Esophagus muscularis mucosa (tissue), 4 donors: ENCODE results near the gene FNTB. TPM values are rescaled to one million over a fixed set of nuclear protein-coding genes. Genes with fewer than 3 reads are reported as not detected.

Source experiments
- DNase-seq: peaks from one replicate; pipeline ENCODE4 v3.0.0-alpha.2; 2017; ENCODE audit errors: extremely low spot score
- H3K27ac ChIP-seq, 4 donors: fragments of 200-600 bp; sonication (generic); replicated peaks in 1 of 4; 1 replicate in 3 of 4; 2 replicates in 1 of 4; pipeline ENCODE4 v1.5.1; 2016 to 2019; ENCODE audit warnings: mild to moderate bottlenecking in 1 of 4
- H3K27me3 ChIP-seq, 4 donors: fragments of 200-600 bp; sonication (generic); one replicate each; pipeline versions ENCODE4 v1.5.1 to v1.6.0; 2016 to 2019
- H3K36me3 ChIP-seq, 4 donors: fragments of 200-600 bp; sonication (generic); one replicate each; pipeline ENCODE4 v1.5.1; 2016 to 2019
- H3K4me1 ChIP-seq, 4 donors: fragments of 200-600 bp; sonication (generic); one replicate each; pipeline ENCODE4 v1.5.1; 2016 to 2019
- H3K4me3 ChIP-seq, 4 donors: fragments of 200-600 bp; sonication (generic); 1 replicate in 2 of 4; 2 replicates in 2 of 4; pipeline ENCODE4 v1.5.1; 2016 to 2019; ENCODE audit warnings: mild to moderate bottlenecking in 4 of 4, moderate library complexity in 1 of 4
- H3K9me3 ChIP-seq, 4 donors: fragments of 200-600 bp; sonication (generic); 1 replicate in 3 of 4; 2 replicates in 1 of 4; pipeline ENCODE4 v1.5.1; 2016 to 2019
- CTCF ChIP-seq, 3 experiments: fragments of 200-600 bp in 2 of 3; fragments of 450-650 bp in 1 of 3; sonication (generic) in 2 of 3; IDR thresholded peaks; one replicate each; pipeline ENCODE4 v1.5.1; 2017 to 2019; ENCODE audit warnings: antibody characterized with exemption in 3 of 3, mild to moderate bottlenecking in 2 of 3, moderate library complexity in 1 of 3
- EP300 ChIP-seq: sonication (generic); formaldehyde crosslinking; IDR thresholded peaks from one replicate; pipeline ENCODE4 v1.6.1; 2017; ENCODE audit warnings: antibody characterized with exemption
- POLR2A ChIP-seq: fragments of 450-650 bp; IDR thresholded peaks from one replicate; pipeline ENCODE4 v1.6.1; 2017; ENCODE audit warnings: antibody characterized with exemption, moderate library complexity, mild to moderate bottlenecking, low read depth
- POLR2AphosphoS5 ChIP-seq, 2 donors: sonication (generic); formaldehyde crosslinking; IDR thresholded peaks; one replicate each; pipeline ENCODE4 v1.6.1; 2017; ENCODE audit warnings: antibody characterized with exemption in 2 of 2
- WGBS: methylation state at CpG from one replicate; pipeline ENCODE4 v1.1.5; 2018; 5-methylcytosine and 5-hydroxymethylcytosine counted together
- intact Hi-C: fragments of 100-400 bp; cut with DNase I; formaldehyde crosslinking; loops from one replicate; pipeline ENCODE4 v1.15.1; 2023
- total RNA-seq, 4 donors: library from RNA; depleted of rRNA; stranded (reverse); fragments of >200 nt; gene quantifications; one replicate each; pipeline versions ENCODE4 v1.1.0 to v1.2.1, GENCODE V29; 2016

The FNTB gene
- total RNA-seq, 4 donors from 2014 or later, result 10.3 to 20.7 (median 15.5) TPM

- intact Hi-C loops, result no loop called here
- Histone ChIP-seq H3K4me3 (no peak overlapping the region), H3K36me3 (peaks cover 4 to 52% (median 20%) of the 10 kb centered on the region in 4 donors), H3K27me3 (no peaks in the 10 kb centered on the region), H3K4me1 (peaks cover 12 to 15% (median 13%) of the 10 kb centered on the region in 4 donors), H3K9me3 (no peaks in the 10 kb centered on the region), H3K27ac (no peak overlapping the region)
- DNase-seq, result no peak
- no peak for TF ChIP-seq POLR2A
- no peak for TF ChIP-seq POLR2AphosphoS5 (IDR thresholded peaks at IDR 0.05)
- TF ChIP-seq CTCF (IDR thresholded peaks at IDR 0.05), result no peak
- no peak for TF ChIP-seq EP300
- 93% methylated on average over 3 of the region's 3 CpGs for WGBS
Observed at GRCh38 chr14:65033181-65033580, 46.5 kb downstream of the FNTB start.

GRCh38 chr14:65034021-65034420 lies 47.3 kb downstream of the FNTB start:
- Histone ChIP-seq H3K27ac (no peak overlapping the region), H3K27me3 (no peaks in the 10 kb centered on the region), H3K36me3 (peaks cover 4 to 44% (median 17%) of the 10 kb centered on the region in 4 donors), H3K9me3 (no peaks in the 10 kb centered on the region), H3K4me1 (peaks cover 12 to 15% (median 13%) of the 10 kb centered on the region in 4 donors), H3K4me3 (no peak overlapping the region)
- no peak for TF ChIP-seq CTCF (IDR thresholded peaks at IDR 0.05)
- TF ChIP-seq POLR2AphosphoS5 (IDR thresholded peaks at IDR 0.05), result no peak
- no peak for TF ChIP-seq POLR2A
- TF ChIP-seq EP300, result no peak
- DNase-seq, result no peak
- WGBS, result 87% methylated on average over 4 of the region's 4 CpGs
- intact Hi-C loops, result no loop called here

GRCh38 chr14:65035049-65035448 lies 48.4 kb downstream of the FNTB start:
- DNase-seq, result no peak
- H3K4me3 ChIP-seq, result no peak overlapping the region
- TF ChIP-seq CTCF (IDR thresholded peaks at IDR 0.05) (no peak), POLR2A (no peak), EP300 (no peak), POLR2AphosphoS5 (IDR thresholded peaks at IDR 0.05) (no peak)
- peak overlapping the region in 3 of 4 donors; percentile 25 to 56 (median 25) for H3K27ac ChIP-seq
- peaks cover 12 to 15% (median 13%) of the 10 kb centered on the region in 4 donors for H3K4me1 ChIP-seq
- intact Hi-C loops, result no loop called here
- no peaks in the 10 kb centered on the region for H3K9me3 ChIP-seq
- H3K36me3 ChIP-seq, result peaks cover 4 to 38% (median 14%) of the 10 kb centered on the region in 4 donors
- H3K27me3 ChIP-seq, result no peaks in the 10 kb centered on the region
- WGBS, result 37% methylated on average over 4 of the region's 4 CpGs

- WGBS, result 91% methylated on average over 2 of the region's 2 CpGs
- no peaks in the 10 kb centered on the region for H3K27me3 ChIP-seq
- no peak overlapping the region for H3K4me3 ChIP-seq
- TF ChIP-seq POLR2AphosphoS5 (IDR thresholded peaks at IDR 0.05), result no peak
- no peak for TF ChIP-seq EP300
- no peak for TF ChIP-seq CTCF (IDR thresholded peaks at IDR 0.05)
- no peak for TF ChIP-seq POLR2A
- peaks cover 12 to 33% (median 20%) of the 10 kb centered on the region in 4 donors for H3K36me3 ChIP-seq
- no peaks in the 10 kb centered on the region for H3K9me3 ChIP-seq
- H3K27ac ChIP-seq, result no peak overlapping the region
- intact Hi-C loops, result no loop called here
- no peak for DNase-seq
- H3K4me1 ChIP-seq, result peaks cover 12 to 15% (median 13%) of the 10 kb centered on the region in 4 donors
Observed at GRCh38 chr14:65038966-65039365, 52.3 kb downstream of the FNTB start.

- DNase-seq, result no peak
Observed at GRCh38 chr14:65040666-65041433, 54.2 kb downstream of the FNTB start.

More at GRCh38 chr14:65040666-65041433, 54.2 kb downstream of the FNTB start:
- peaks cover 21 to 50% (median 34%) of the 10 kb centered on the region in 4 donors for H3K36me3 ChIP-seq
- H3K9me3 ChIP-seq, result no peaks in the 10 kb centered on the region
- H3K4me1 ChIP-seq, result no peaks in the 10 kb centered on the region
- H3K4me3 ChIP-seq, result no peak overlapping the region
- H3K27me3 ChIP-seq, result no peaks in the 10 kb centered on the region
- intact Hi-C loops, result no loop called here
- TF ChIP-seq POLR2A (no peak), POLR2AphosphoS5 (IDR thresholded peaks at IDR 0.05) (no peak), EP300 (no peak), CTCF (IDR thresholded peaks at IDR 0.05) (no peak)
- 94% methylated on average over 9 of the region's 9 CpGs for WGBS
- H3K27ac ChIP-seq, result no peak overlapping the region
